Measurements from ENCODE around the gene SPPL3. TPM values are rescaled to one million over a fixed set of nuclear protein-coding genes. Genes with fewer than 3 reads are reported as not detected.
"Not testable (repeated sequence)": the region's sequence is repeated elsewhere in the genome, so short reads cannot be mapped to it uniquely, and the experiment has no call there.

Gene SPPL3
- total and polyA plus RNA-seq, 2 experiments from 2014 or later: 20.0 to 67.3 TPM

DNA sequence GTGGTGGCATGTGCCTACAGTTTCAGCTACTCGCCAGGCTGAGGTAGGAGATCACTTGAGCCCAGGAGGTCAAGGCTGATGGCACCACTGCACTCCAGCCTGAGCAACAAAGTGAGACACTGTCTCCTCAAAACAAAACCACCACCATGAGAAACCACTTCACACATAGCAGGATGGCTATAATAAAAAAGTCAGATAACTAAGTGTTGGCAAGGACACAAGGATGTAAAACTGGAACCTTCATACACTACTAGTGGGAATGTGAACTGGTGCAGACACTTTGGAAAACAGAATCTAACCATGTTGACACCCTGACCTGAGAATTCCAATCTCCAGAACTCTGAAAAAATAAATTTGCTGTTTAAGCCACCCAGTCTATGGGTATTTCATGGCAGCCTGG, 110.8 kb downstream of the SPPL3 start:
- WGBS (ENCODE audit: low lambda C conversion rate, missing lambda C conversion rate): 100% methylated on average over 1 of the region's 1 CpG
- Histone ChIP-seq H3K9me3 (ENCODE audit: low read depth) (peaks cover 15% of the 10 kb centered on the region), H3K4me3 (no peak overlapping the region), H3K9me2 (replicated peaks; ENCODE audit: insufficient read depth) (no peaks in the 10 kb centered on the region), H3K79me2 (peaks cover 49% of the 10 kb centered on the region), H4K20me1 (ENCODE audit: insufficient read depth, poor library complexity, severe bottlenecking) (no peaks in the 10 kb centered on the region), H3K27ac (no peak overlapping the region), H2AFZ (no peak overlapping the region), H3K27me3 (no peaks in the 10 kb centered on the region), H3K4me2 (no peak overlapping the region), H3K36me3 (replicated peaks; ENCODE audit: insufficient read depth, low read depth) (peaks cover 5% of the 10 kb centered on the region), H3K4me1 (ENCODE audit: insufficient read depth) (no peaks in the 10 kb centered on the region)
- TF ChIP-seq EZH2phosphoT487 (IDR thresholded peaks at IDR 0.05; ENCODE audit: low read depth, severe bottlenecking, unreplicated experiment): no peak
- TF ChIP-seq EZH2 (IDR thresholded peaks at IDR 0.05; ENCODE audit: borderline replicate concordance): no peak
- TF ChIP-seq CTCF (IDR thresholded peaks at IDR 0.05; ENCODE audit: poor library complexity): no peak
- DNase-seq (ENCODE audit: low spot score): no peak

- 93% methylated on average over 9 of the region's 9 CpGs for WGBS (ENCODE audit: low lambda C conversion rate, missing lambda C conversion rate)
- H4K20me1 ChIP-seq (ENCODE audit: insufficient read depth, poor library complexity, severe bottlenecking); H3K4me2 ChIP-seq; H2AFZ ChIP-seq; H3K36me3 ChIP-seq (replicated peaks; ENCODE audit: insufficient read depth, low read depth); H3K4me3 ChIP-seq; DNase-seq (ENCODE audit: low spot score); H3K27ac ChIP-seq; H3K27me3 ChIP-seq; H3K4me1 ChIP-seq (ENCODE audit: insufficient read depth); H3K9me2 ChIP-seq (replicated peaks; ENCODE audit: insufficient read depth): not testable (repeated sequence)
- peaks cover 15% of the 10 kb centered on the region for H3K9me3 ChIP-seq (ENCODE audit: low read depth)
- H3K79me2 ChIP-seq: peaks cover 41% of the 10 kb centered on the region
These were observed 111.7 kb downstream of the SPPL3 start for GRCh38 chr12:120792456-120792855.

DNA sequence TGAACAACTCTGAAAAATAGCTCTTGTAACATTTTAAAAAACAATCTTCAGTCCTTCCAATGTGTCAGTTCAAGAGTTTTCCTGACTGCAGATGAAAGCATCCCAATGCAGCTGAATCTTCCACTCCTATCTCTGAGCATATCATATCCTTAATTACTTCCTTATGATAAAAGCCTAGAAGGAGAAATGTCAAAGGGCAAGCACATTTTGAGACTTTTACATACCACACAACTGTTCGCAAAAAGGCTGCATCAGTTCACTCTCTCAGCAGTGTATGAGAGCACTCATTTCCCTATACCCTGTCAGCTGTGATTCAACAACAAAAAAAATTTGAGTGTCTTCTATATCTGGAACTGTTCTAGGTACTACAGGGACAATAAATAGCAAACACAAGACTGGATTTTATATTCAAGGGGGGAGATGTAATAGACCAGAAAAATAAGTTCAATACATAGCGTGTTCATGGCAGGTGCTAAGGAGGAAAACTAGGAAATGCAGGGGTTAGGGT, 112.4 kb downstream of the SPPL3 start:
- Histone ChIP-seq H3K9me2 (replicated peaks; ENCODE audit: insufficient read depth) (no peaks in the 10 kb centered on the region), H3K36me3 (replicated peaks; ENCODE audit: insufficient read depth, low read depth) (peaks cover 5% of the 10 kb centered on the region), H4K20me1 (ENCODE audit: insufficient read depth, poor library complexity, severe bottlenecking) (no peaks in the 10 kb centered on the region), H3K4me3 (no peak overlapping the region), H3K27me3 (no peaks in the 10 kb centered on the region), H2AFZ (no peak overlapping the region), H3K79me2 (peaks cover 40% of the 10 kb centered on the region), H3K27ac (no peak overlapping the region), H3K4me2 (no peak overlapping the region), H3K4me1 (ENCODE audit: insufficient read depth) (no peaks in the 10 kb centered on the region), H3K9me3 (ENCODE audit: low read depth) (peaks cover 15% of the 10 kb centered on the region)
- WGBS (ENCODE audit: low lambda C conversion rate, missing lambda C conversion rate): 80% methylated on average over 2 of the region's 2 CpGs
- no peak for TF ChIP-seq EZH2 (IDR thresholded peaks at IDR 0.05; ENCODE audit: borderline replicate concordance)
- TF ChIP-seq EZH2phosphoT487 (IDR thresholded peaks at IDR 0.05; ENCODE audit: low read depth, severe bottlenecking, unreplicated experiment): no peak
- TF ChIP-seq CTCF (IDR thresholded peaks at IDR 0.05; ENCODE audit: poor library complexity): no peak
- DNase-seq (ENCODE audit: low spot score): no peak

DNA sequence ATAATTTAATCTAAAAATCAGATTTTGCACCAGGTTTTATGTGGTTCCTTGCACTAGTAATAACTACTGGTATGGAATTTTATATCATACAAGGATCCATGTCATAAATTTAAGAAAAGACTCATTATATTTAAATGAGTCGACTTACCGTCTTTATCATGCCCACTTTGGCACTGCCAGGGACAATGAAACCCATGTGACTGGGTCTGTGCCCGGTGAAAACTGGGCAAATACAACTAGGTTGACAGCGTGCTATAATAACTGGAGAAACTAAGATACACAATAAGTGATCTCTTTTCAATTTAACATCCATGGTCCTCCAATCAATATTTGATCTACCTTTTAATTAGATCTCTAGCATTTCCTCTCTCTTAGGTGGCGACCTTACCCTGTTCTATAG, 114.0 kb downstream of the SPPL3 start:
- no peaks in the 10 kb centered on the region for H3K9me2 ChIP-seq (replicated peaks; ENCODE audit: insufficient read depth)
- no peaks in the 10 kb centered on the region for H3K36me3 ChIP-seq (replicated peaks; ENCODE audit: insufficient read depth, low read depth)
- no peaks in the 10 kb centered on the region for H3K27me3 ChIP-seq
- no peak overlapping the region for H2AFZ ChIP-seq
- 97% methylated on average over 5 of the region's 5 CpGs for WGBS (ENCODE audit: low lambda C conversion rate, missing lambda C conversion rate)
- no peak for DNase-seq (ENCODE audit: low spot score)
- TF ChIP-seq EZH2phosphoT487 (IDR thresholded peaks at IDR 0.05; ENCODE audit: low read depth, severe bottlenecking, unreplicated experiment): no peak
- TF ChIP-seq EZH2 (IDR thresholded peaks at IDR 0.05; ENCODE audit: borderline replicate concordance): no peak
- TF ChIP-seq CTCF (IDR thresholded peaks at IDR 0.05; ENCODE audit: poor library complexity): no peak
- H3K79me2 ChIP-seq: peaks cover 33% of the 10 kb centered on the region
- H3K9me3 ChIP-seq (ENCODE audit: low read depth): peaks cover 5% of the 10 kb centered on the region
- H3K4me1 ChIP-seq (ENCODE audit: insufficient read depth): no peaks in the 10 kb centered on the region
- H3K4me3 ChIP-seq: no peak overlapping the region
- H3K4me2 ChIP-seq: no peak overlapping the region
- no peak overlapping the region for H3K27ac ChIP-seq
- no peaks in the 10 kb centered on the region for H4K20me1 ChIP-seq (ENCODE audit: insufficient read depth, poor library complexity, severe bottlenecking)

Measured in hepatocyte (in vitro differentiated cells).